Endothelial cell (in vitro differentiated cells): ENCODE data around the gene KEL. TPM values are rescaled to one million over a fixed set of nuclear protein-coding genes. Genes with fewer than 3 reads are reported as not detected.

Experiments used
- DNase-seq: peaks from one replicate; pipeline ENCODE4 v3.0.0; 2021; ENCODE audit warnings: low spot score
- H3K27ac Mint-ChIP-seq: one replicate; pipeline ENCODE4 v1.8.0; 2021; ENCODE audit warnings: mixed read lengths, inconsistent platforms; ENCODE audit not compliant: unreplicated experiment
- H3K27me3 Mint-ChIP-seq: one replicate; pipeline ENCODE4 v1.8.0; 2021; ENCODE audit warnings: mild to moderate bottlenecking, moderate library complexity, mixed read lengths, inconsistent platforms; ENCODE audit not compliant: unreplicated experiment
- H3K36me3 Mint-ChIP-seq: one replicate; pipeline ENCODE4 v1.8.0; 2021; ENCODE audit warnings: mild to moderate bottlenecking, low read depth, mixed read lengths, inconsistent platforms; ENCODE audit not compliant: unreplicated experiment
- H3K4me1 Mint-ChIP-seq: one replicate; pipeline ENCODE4 v1.8.0; 2021; ENCODE audit warnings: mild to moderate bottlenecking, mixed read lengths, inconsistent platforms; ENCODE audit not compliant: unreplicated experiment
- H3K4me3 Mint-ChIP-seq: one replicate; pipeline ENCODE4 v1.8.0; 2021; ENCODE audit warnings: mild to moderate bottlenecking, mixed read lengths, inconsistent platforms; ENCODE audit not compliant: unreplicated experiment
- H3K9me3 Mint-ChIP-seq: one replicate; pipeline ENCODE4 v1.8.0; 2021; ENCODE audit warnings: mixed read lengths, inconsistent platforms; ENCODE audit not compliant: unreplicated experiment
- CTCF ChIP-seq: fragments of 200-600 bp; sonication (generic); IDR thresholded peaks from one replicate; pipeline ENCODE4 v1.5.0; 2021; ENCODE audit warnings: antibody characterized with exemption; ENCODE audit not compliant: unreplicated experiment
- total RNA-seq: library from RNA; stranded (reverse); fragmentation: NEBNext Ultra II Directional; extraction: Animal tissue kit (Norgen Biotek cat#: 25700); gene quantifications from one replicate; pipeline ENCODE4 v1.2.1, GENCODE V29; 2021; ENCODE audit not compliant: unreplicated experiment

Gene KEL
- total RNA-seq, 1 donor from 2014 or later: 0.74 TPM

GRCh38 chr7:142932386-142933091, 29.6 kb downstream of the KEL start:
- no peaks in the 10 kb centered on the region for H3K36me3 Mint-ChIP-seq
- H3K27ac Mint-ChIP-seq: no peak overlapping the region
- H3K27me3 Mint-ChIP-seq: peaks cover 9% of the 10 kb centered on the region
- H3K4me1 Mint-ChIP-seq: peaks cover 7% of the 10 kb centered on the region
- no peak overlapping the region for H3K4me3 Mint-ChIP-seq
- DNase-seq: no peak
- TF ChIP-seq CTCF: no peak
- H3K9me3 Mint-ChIP-seq: peaks cover 2% of the 10 kb centered on the region

- Mint-ChIP-seq H3K36me3 (no peaks in the 10 kb centered on the region), H3K27ac (no peak overlapping the region), H3K9me3 (peaks cover 4% of the 10 kb centered on the region), H3K4me1 (peaks cover 8% of the 10 kb centered on the region), H3K27me3 (peaks cover 14% of the 10 kb centered on the region), H3K4me3 (no peak overlapping the region)
- TF ChIP-seq CTCF: no peak
- DNase-seq: no peak
Measured at GRCh38 chr7:142930126-142930730, 31.9 kb downstream of the KEL start.

- Mint-ChIP-seq H3K4me3 (no peak overlapping the region), H3K27ac (no peak overlapping the region)
- TF ChIP-seq CTCF: no peak
Measured at GRCh38 chr7:142927949-142928348, 34.2 kb downstream of the KEL start.

GRCh38 chr7:142927085-142927745, 34.9 kb downstream of the KEL start:
- H3K27me3 Mint-ChIP-seq: peaks cover 8% of the 10 kb centered on the region
- no peak for TF ChIP-seq CTCF
- DNase-seq: no peak
- H3K27ac Mint-ChIP-seq: no peak overlapping the region
- H3K4me3 Mint-ChIP-seq: no peak overlapping the region
- H3K4me1 Mint-ChIP-seq: peaks cover 8% of the 10 kb centered on the region
- H3K36me3 Mint-ChIP-seq: no peaks in the 10 kb centered on the region
- peaks cover 4% of the 10 kb centered on the region for H3K9me3 Mint-ChIP-seq

More at GRCh38 chr7:142927949-142928348, 34.2 kb downstream of the KEL start:
- Mint-ChIP-seq H3K4me1 (peaks cover 8% of the 10 kb centered on the region), H3K9me3 (peaks cover 4% of the 10 kb centered on the region), H3K36me3 (no peaks in the 10 kb centered on the region), H3K27me3 (peaks cover 12% of the 10 kb centered on the region)
- DNase-seq: no peak

DNA sequence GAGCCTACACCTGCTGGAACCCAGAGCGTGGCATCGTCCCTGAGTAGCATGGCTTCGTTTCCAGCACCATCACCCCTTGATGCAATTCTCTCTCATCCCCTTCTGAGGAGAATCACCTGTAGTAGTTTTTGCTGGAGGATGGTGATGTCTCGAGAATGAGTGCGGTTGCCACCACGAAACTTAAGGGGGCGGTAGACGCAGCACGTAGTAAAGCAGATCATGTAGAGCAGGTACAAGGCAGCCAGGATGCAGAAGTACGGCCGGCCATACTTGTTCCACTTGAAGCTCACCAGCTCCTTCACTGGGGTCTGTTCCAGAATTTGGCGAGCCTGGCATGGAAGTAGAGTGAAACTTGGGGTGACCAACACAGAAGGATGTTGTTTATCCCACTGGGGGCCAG, 36.8 kb downstream of the KEL start:
- H3K27me3 Mint-ChIP-seq: peaks cover 8% of the 10 kb centered on the region
- peaks cover 4% of the 10 kb centered on the region for H3K9me3 Mint-ChIP-seq
- TF ChIP-seq CTCF: no peak
- no peaks in the 10 kb centered on the region for H3K36me3 Mint-ChIP-seq
- H3K27ac Mint-ChIP-seq: no peak overlapping the region
- peaks cover 8% of the 10 kb centered on the region for H3K4me1 Mint-ChIP-seq
- no peak overlapping the region for H3K4me3 Mint-ChIP-seq
- no peak for DNase-seq
